Endothelial cell (in vitro differentiated cells): Measurements from ENCODE around the gene NAGS. TPM values are rescaled to one million over a fixed set of nuclear protein-coding genes. Genes with fewer than 3 reads are reported as not detected.

Experiments used
- DNase-seq: peaks from one replicate; pipeline ENCODE4 v3.0.0; 2021; ENCODE audit warnings: low spot score
- H3K27ac Mint-ChIP-seq: one replicate; pipeline ENCODE4 v1.8.0; 2021; ENCODE audit warnings: mixed read lengths, inconsistent platforms; ENCODE audit not compliant: unreplicated experiment
- H3K27me3 Mint-ChIP-seq: one replicate; pipeline ENCODE4 v1.8.0; 2021; ENCODE audit warnings: mild to moderate bottlenecking, moderate library complexity, mixed read lengths, inconsistent platforms; ENCODE audit not compliant: unreplicated experiment
- H3K36me3 Mint-ChIP-seq: one replicate; pipeline ENCODE4 v1.8.0; 2021; ENCODE audit warnings: mild to moderate bottlenecking, low read depth, mixed read lengths, inconsistent platforms; ENCODE audit not compliant: unreplicated experiment
- H3K4me1 Mint-ChIP-seq: one replicate; pipeline ENCODE4 v1.8.0; 2021; ENCODE audit warnings: mild to moderate bottlenecking, mixed read lengths, inconsistent platforms; ENCODE audit not compliant: unreplicated experiment
- H3K4me3 Mint-ChIP-seq: one replicate; pipeline ENCODE4 v1.8.0; 2021; ENCODE audit warnings: mild to moderate bottlenecking, mixed read lengths, inconsistent platforms; ENCODE audit not compliant: unreplicated experiment
- H3K9me3 Mint-ChIP-seq: one replicate; pipeline ENCODE4 v1.8.0; 2021; ENCODE audit warnings: mixed read lengths, inconsistent platforms; ENCODE audit not compliant: unreplicated experiment
- CTCF ChIP-seq: fragments of 200-600 bp; sonication (generic); IDR thresholded peaks from one replicate; pipeline ENCODE4 v1.5.0; 2021; ENCODE audit warnings: antibody characterized with exemption; ENCODE audit not compliant: unreplicated experiment
- total RNA-seq: library from RNA; stranded (reverse); fragmentation: NEBNext Ultra II Directional; extraction: Animal tissue kit (Norgen Biotek cat#: 25700); gene quantifications from one replicate; pipeline ENCODE4 v1.2.1, GENCODE V29; 2021; ENCODE audit not compliant: unreplicated experiment

The NAGS gene
- total RNA-seq, 1 donor from 2014 or later: 1.2 TPM

DNA sequence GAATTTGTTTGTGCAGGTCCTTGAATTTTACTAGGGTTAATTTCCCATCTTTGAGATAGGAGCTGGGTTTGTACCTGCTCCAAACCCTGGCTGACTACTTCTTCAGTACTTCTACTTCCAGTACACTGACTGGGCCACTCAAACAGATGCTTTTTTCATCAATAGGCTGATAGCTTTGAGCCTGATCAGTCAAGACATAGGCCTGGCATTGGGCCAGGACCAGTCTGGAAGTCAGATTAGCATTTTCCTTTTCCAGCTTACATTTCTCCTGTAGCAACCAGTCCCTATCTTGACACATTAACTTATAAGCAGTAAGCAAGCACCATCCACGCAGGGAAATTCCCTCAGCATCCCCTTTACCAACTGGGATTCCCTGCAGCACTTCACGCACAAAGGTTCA, 17.8 kb downstream of the NAGS start:
- peak overlapping the region; percentile 72 for H3K27ac Mint-ChIP-seq
- H3K9me3 Mint-ChIP-seq: no peaks in the 10 kb centered on the region
- no peak for TF ChIP-seq CTCF

DNA sequence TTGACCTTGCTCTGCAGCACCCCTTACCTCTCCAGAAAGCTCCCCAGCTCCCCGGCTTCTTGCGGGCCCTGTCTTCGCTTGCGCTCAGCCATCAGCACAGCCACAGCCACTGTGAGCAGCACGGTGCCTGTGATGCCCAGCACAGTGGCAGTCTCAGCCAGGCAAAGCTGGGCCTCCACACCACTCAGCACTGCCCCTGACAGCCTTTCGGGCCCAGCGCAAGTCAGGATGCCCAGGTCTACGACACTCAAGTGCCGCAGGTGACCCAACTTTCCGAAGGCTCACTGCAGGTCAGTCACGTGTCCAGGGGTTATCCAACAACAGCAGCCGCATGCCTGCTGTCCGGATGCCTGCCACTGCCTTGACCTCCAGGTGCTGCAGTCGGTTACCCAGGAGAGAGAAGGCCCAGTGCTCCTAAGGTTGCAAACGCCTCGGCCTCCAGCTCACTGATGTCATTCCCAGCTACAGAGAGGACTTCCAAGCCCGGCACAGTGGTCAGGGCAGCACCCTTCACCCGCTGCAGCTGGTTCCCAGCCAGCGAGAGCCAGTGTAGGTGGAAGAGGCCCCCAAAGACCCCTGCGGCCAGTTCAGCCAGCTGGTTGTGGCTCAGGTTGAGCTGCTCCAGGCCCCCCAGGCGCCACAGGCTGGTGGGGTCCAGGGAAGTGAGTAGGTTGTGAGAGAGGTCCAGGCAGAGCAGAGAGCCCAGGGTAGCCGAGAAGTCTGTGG, 19.3 kb downstream of the NAGS start:
- Mint-ChIP-seq H3K27me3 (no peaks in the 10 kb centered on the region), H3K36me3 (peaks cover 7% of the 10 kb centered on the region), H3K4me3 (peak overlapping the region; percentile 51), H3K27ac (peak overlapping the region; percentile 77), H3K4me1 (peaks cover 21% of the 10 kb centered on the region), H3K9me3 (no peaks in the 10 kb centered on the region)
- TF ChIP-seq CTCF: no peak
- no peak for DNase-seq

More for the DNA sequence above, 17.8 kb downstream of the NAGS start:
- H3K4me1 Mint-ChIP-seq: peaks cover 21% of the 10 kb centered on the region
- no peaks in the 10 kb centered on the region for H3K27me3 Mint-ChIP-seq
- peaks cover 7% of the 10 kb centered on the region for H3K36me3 Mint-ChIP-seq
- no peak overlapping the region for H3K4me3 Mint-ChIP-seq
- no peak for DNase-seq

- no peak for DNase-seq
- peaks cover under 1% of the 10 kb centered on the region for H3K27me3 Mint-ChIP-seq
- H3K4me3 Mint-ChIP-seq: no peak overlapping the region
- H3K4me1 Mint-ChIP-seq: peaks cover 24% of the 10 kb centered on the region
- peaks cover 9% of the 10 kb centered on the region for H3K36me3 Mint-ChIP-seq
- H3K27ac Mint-ChIP-seq: no peak overlapping the region
- no peaks in the 10 kb centered on the region for H3K9me3 Mint-ChIP-seq
- TF ChIP-seq CTCF: no peak
These were observed 19.8 kb downstream of the NAGS start for GRCh38 chr17:44024271-44024663.

DNA sequence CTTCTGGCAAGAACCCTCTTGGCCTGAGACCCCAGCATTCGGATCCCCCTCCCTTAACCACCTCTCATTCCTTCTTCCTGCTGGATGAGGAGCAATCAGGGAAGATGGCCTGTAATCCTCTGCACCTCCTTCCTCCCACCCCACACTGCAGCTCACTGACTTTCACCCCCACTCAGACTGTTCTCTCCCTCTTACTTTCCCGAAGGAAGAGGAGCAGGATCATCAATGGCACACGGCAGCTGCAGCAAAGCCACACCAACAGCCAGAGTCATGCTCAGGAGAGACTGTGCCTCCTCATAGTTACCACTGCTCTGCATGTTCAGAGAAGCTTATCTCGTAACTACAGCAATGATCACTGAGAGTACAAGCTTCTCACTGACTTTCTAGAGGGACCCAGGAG, 20.4 kb downstream of the NAGS start:
- DNase-seq: no peak
- no peak overlapping the region for H3K27ac Mint-ChIP-seq
- TF ChIP-seq CTCF: no peak
- H3K9me3 Mint-ChIP-seq: no peaks in the 10 kb centered on the region
- H3K4me3 Mint-ChIP-seq: no peak overlapping the region
- H3K27me3 Mint-ChIP-seq: peaks cover 2% of the 10 kb centered on the region
- peaks cover 30% of the 10 kb centered on the region for H3K4me1 Mint-ChIP-seq
- peaks cover 13% of the 10 kb centered on the region for H3K36me3 Mint-ChIP-seq

GRCh38 chr17:44029736-44030135, 25.3 kb downstream of the NAGS start:
- H3K9me3 Mint-ChIP-seq: no peaks in the 10 kb centered on the region
- no peak overlapping the region for H3K4me3 Mint-ChIP-seq
- peaks cover 2% of the 10 kb centered on the region for H3K27me3 Mint-ChIP-seq
- H3K36me3 Mint-ChIP-seq: peaks cover 26% of the 10 kb centered on the region
- no peak for DNase-seq
- H3K4me1 Mint-ChIP-seq: peaks cover 23% of the 10 kb centered on the region
- TF ChIP-seq CTCF: no peak
- H3K27ac Mint-ChIP-seq: peak overlapping the region; percentile 2
